NCI-H2227 (cell line): ENCODE measurements around the gene TMEM131.

ENCODE experiments used
- DNase-seq: peaks from one replicate; lab custom pipeline; 2025; ENCODE audit not compliant: unreplicated experiment; lab: John Stamatoyannopoulos, UW

The TMEM131 gene

GRCh38 chr2:97994476-97994875, 1.3 kb downstream of the TMEM131 start:
- DNase-seq: no peak

DNA sequence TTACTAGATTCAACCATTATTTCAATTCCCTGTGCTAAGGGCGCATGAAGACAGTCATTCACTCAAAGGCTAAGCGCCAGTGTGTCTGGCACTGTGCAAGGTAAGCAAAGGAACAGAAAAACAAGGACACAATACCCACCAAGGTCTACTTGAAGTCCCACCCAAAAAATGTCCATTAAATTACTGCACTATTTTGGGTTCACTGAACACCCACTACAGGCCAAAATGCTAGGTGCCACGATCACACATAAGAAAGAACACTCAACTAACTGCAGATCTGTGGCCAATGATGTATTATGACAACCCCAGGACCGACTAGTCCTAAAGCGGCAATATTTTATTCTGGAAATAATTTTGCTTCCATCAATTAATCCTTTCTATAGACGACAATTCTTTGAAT, 1.8 kb downstream of the TMEM131 start:
- DNase-seq: no peak

DNA sequence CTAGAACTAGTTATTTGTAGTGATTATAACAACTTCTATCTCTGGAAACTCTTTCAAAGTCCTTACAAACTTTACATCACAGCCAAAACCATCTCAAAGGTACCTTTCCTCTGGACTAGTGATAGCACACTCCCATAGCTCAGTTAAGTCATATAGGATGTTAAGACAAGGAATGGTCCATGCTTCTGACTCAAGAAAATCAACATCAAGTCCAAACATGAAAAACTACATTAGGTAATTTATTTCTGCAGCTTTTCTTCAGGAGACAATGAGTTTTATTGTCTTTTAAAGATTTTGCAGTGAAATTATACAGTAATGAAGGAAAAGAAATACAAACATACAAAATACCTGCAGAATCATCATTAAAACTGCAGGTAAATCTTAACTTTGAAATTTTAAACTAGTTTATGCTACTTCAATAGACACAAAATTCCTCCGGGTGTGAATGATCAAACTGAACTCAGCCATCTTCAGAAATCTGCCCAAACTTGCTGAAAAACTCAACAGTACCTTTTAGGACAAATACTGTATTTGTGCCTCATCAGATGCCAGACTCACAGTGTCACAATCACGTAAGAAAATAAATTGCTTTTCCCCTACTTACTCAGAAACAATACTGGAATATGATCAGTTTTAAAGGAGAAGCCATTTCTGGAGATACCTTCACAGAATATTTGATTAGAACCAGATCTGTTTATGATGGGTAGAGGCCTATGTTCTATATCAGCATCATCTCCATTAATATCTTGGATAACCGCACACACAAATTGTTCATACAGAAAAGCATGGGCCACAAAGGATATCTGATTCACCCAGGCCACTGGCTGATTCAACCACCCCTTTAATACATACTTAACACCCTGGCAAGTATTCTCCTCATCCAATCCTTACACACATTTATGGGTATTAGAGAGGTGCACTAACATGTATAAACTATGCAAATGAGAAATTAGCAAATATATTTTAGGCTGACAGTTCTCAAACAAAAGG, 2.6 kb downstream of the TMEM131 start:
- DNase-seq: no peak

DNA sequence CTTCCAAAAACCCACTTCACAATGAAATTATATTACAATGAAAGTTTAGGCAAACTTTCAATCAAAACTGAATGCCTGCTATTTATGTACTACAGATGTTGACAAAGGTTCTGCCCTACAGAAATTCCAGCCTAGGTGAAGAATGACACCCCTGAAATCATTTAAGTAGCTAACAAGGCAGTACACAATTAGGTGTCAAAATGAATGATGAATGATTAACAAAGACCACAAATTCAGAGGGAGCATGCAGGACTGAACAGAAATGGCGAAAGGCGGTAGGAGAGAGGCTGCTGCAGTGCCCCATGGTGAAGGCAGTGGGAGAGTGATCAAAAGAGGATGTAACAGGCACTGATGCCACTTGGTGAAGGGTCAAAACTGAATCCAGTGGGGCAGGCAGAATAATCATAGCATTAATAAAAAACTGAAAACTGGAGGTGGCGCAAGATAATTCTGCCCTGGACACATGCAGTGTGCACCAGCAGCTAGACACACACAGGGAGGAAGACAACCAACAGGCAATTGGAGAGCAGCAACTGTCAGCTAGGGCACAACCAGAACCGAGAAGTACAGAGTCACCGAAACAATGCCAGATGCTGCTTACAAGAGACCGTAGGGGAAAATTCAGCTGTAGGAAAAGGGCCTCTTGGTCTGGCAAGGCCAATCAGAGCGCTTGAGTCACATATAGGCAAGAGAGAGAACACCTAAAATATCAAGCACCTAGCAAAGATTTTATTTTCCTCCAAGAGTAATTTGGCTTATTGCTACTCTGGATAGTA, 4.5 kb downstream of the TMEM131 start:
- DNase-seq: no peak

- DNase-seq: no peak
Observed at GRCh38 chr2:97988722-97989121, 7.0 kb downstream of the TMEM131 start.

- DNase-seq: no peak
Observed at GRCh38 chr2:97985998-97986397, 9.8 kb downstream of the TMEM131 start.

DNA sequence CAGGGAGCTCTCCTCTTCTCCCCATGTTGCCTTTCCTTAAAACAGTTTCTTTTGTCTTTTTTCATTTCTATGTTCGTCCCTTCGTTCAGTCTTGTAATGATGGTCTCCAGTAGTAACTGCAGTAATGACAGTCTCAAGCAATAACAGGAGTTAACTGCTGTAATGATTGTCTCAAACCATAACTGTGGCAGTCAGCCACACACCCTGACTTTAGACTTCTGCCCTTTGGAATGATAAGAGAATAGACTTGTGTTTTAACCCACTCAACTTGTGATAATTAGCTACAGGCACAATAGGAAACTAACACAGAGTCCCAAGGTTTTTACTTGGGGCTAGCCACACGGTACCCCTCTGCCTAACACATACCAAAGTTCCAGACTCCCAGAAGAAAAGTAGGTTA, 12.1 kb downstream of the TMEM131 start:
- no peak for DNase-seq

GRCh38 chr2:97983134-97983533, 12.6 kb downstream of the TMEM131 start:
- DNase-seq: no peak

DNA sequence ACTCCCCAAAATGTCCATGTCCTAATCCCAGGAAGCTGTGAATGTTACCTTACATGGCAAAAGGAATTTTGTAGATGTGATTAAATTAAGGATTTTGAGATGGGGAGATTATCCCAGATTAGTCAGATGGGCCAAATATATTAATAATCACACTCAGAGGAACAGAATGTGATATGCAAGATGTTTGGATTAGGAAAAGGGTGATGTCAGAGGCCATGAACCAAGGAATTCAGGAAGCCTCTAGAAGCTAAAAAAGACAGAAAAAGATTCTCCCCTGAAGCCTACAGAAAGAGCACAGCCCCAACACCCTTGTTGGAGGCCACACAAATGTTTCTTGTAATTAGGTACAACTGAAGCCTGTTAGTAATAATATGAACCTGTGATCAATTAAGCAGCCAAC, 13.1 kb downstream of the TMEM131 start:
- DNase-seq: no peak

GRCh38 chr2:97981961-97982360, 13.8 kb downstream of the TMEM131 start:
- DNase-seq: no peak

DNA sequence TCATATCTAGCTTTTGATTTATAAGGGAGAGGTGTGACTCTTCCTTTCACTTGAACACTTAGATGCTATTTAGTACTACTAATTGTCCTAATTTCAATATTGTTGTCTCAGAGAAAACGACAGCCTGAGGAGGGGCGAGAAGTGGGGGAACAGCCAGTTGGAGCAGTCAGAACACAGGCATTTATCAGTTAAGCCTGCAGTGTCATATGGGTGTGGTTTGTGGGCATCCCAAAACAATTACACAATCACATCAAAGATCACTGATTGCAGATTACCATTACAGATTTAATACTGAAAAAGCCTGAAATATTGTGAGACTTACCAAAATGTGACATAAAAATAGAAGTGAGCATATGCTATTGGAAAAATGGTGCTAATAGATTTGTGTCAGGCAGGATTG, 15.8 kb downstream of the TMEM131 start:
- no peak for DNase-seq

GRCh38 chr2:97974471-97974870, 21.3 kb downstream of the TMEM131 start:
- no peak for DNase-seq

- DNase-seq: no peak
Observed at GRCh38 chr2:97970293-97971060, 25.3 kb downstream of the TMEM131 start.

GRCh38 chr2:97969081-97970067, 26.4 kb downstream of the TMEM131 start:
- DNase-seq: no peak

DNA sequence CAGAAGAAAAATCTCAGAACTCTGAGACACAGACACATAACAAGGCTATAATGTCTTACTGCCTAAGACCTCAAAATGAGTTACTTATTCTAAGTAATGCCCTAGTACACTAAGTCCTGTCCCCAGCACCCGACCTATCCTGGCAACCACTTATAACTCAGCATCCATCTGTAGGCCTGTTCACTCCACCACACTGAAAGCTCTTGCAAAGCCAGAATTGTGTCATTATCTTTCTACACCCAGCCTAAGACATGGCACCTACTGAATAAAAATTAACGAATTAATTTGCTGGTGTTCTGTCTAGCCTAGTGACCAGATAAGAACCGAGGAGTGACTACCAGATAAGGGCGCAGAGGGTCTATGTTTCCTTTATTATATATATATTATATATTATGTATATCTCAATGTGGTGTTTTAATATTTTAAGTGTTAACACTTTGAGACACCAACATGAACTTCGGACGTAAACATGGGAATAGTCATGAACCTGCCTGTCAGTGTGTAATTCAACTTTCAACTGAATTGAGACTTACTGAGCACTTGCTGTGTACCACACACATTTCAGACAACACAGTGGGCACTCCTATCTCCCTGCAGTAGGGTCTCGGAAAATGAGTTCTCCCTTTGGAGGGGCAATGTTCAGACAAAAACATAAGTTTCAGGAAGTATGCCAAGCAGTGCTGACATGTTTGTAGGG, 27.7 kb downstream of the TMEM131 start:
- no peak for DNase-seq

GRCh38 chr2:97967216-97967592, 28.5 kb downstream of the TMEM131 start:
- no peak for DNase-seq

DNA sequence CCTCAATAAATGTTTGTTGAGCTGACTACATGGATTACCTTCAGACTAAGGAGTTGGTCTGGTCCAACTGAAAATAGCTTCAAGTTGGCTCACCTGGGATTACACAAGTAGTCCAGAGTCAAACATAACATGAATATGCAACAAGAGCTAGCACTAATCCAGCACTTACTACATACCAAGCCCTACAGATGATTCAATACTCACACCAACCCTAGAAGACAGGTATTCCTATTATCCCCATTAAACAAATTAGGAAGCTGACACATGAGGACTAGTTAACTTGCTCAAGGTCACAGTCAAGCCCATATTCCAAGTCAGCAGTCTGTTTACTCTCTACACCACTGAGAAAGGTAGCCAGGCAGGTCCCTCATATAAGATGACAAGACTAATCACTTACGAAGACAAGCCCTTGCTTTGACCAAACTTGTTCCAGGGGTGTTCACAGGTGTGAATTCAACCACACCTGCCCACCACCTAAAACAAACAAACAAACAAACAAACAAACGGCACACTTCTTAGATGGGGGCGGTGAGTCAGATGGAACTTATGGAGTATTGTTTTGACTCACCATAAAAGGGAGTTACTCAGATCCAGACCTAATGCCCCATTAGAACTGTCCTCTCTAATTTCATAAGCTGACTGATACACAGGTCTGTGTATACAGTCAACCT, 29.1 kb downstream of the TMEM131 start:
- DNase-seq: no peak

DNA sequence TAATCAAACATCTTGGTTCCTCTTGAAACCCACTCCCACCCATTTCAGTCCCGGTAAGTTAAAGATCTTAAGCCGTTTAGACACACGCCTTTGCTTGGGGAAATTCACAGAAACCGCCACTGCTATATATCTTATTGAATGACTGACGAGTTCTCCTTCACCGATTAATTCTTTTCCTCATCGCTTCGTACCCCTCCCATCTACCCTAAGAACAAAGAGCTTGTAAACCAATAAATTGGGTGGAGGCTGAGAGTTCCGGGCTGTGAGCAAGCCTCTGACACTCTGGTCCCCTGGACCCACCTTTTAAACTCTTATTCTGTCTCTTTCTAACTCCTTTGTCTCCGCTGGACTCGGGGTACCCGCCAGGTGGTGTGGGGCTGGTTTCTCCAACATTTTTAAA, 30.6 kb downstream of the TMEM131 start:
- no peak for DNase-seq

- no peak for DNase-seq
Observed at GRCh38 chr2:97963880-97964279, 31.9 kb downstream of the TMEM131 start.
